Stimulated activated CD8-positive, alpha-beta memory T cell treated with anti-CD3 and anti-CD28 coated beads, Interleukin-4, amount 100 ng/mL, for 24 hours (primary cell): Measurements from ENCODE around the gene DBNDD2.

Experiments
- DNase-seq: peaks from one replicate; pipeline ENCODE4 v3.0.0-alpha.2; 2020; ENCODE audit warnings: low read depth

The DBNDD2 gene

GRCh38 chr20:45378191-45378590, 29.9 kb upstream of the DBNDD2 start, which contains the start of gene TP53TG5:
Gene TP53TG5, minus strand, starts transcription at chr20:45378325. Its CDS starts 89 bp downstream, at chr20:45378236.
- DNase-seq: no peak

GRCh38 chr20:45387274-45387673, 20.8 kb upstream of the DBNDD2 start:
- DNase-seq: no peak

- no peak for DNase-seq
Observed at GRCh38 chr20:45390931-45391330, 17.2 kb upstream of the DBNDD2 start.

GRCh38 chr20:45391559-45391958, 16.5 kb upstream of the DBNDD2 start:
- no peak for DNase-seq

GRCh38 chr20:45392733-45393132, 15.4 kb upstream of the DBNDD2 start:
- DNase-seq: no peak

- DNase-seq: no peak
Observed at GRCh38 chr20:45394221-45395113, 13.6 kb upstream of the DBNDD2 start.

GRCh38 chr20:45395114-45395415, 13.0 kb upstream of the DBNDD2 start:
- DNase-seq: no peak

GRCh38 chr20:45399018-45399417, 9.1 kb upstream of the DBNDD2 start:
- DNase-seq: no peak

- no peak for DNase-seq
Observed at GRCh38 chr20:45400346-45401031, 7.6 kb upstream of the DBNDD2 start.

GRCh38 chr20:45402946-45403345, 5.1 kb upstream of the DBNDD2 start:
- no peak for DNase-seq

GRCh38 chr20:45404438-45404837, 3.7 kb upstream of the DBNDD2 start:
- DNase-seq: no peak

GRCh38 chr20:45405571-45406259, 2.4 kb upstream of the DBNDD2 start:
- DNase-seq: no peak

- DNase-seq: no peak
Observed at GRCh38 chr20:45406260-45407066, 1.6 kb upstream of the DBNDD2 start.

GRCh38 chr20:45407067-45407745, 883 bp upstream of the DBNDD2 start:
- no peak for DNase-seq

- no peak for DNase-seq
Observed at GRCh38 chr20:45408646-45409213, 641 bp downstream of the DBNDD2 start.

GRCh38 chr20:45409521-45410272, 1.6 kb downstream of the DBNDD2 start:
- no peak for DNase-seq

- DNase-seq: no peak
Observed at GRCh38 chr20:45410887-45411286, 2.8 kb downstream of the DBNDD2 start.

- no peak for DNase-seq
Observed at GRCh38 chr20:45412653-45413052, 4.6 kb downstream of the DBNDD2 start.

- DNase-seq: no peak
Observed at GRCh38 chr20:45413479-45413878, 5.4 kb downstream of the DBNDD2 start.
